Measurements from ENCODE around the gene MRGPRX3.

MRGPRX3 gene

DNA sequence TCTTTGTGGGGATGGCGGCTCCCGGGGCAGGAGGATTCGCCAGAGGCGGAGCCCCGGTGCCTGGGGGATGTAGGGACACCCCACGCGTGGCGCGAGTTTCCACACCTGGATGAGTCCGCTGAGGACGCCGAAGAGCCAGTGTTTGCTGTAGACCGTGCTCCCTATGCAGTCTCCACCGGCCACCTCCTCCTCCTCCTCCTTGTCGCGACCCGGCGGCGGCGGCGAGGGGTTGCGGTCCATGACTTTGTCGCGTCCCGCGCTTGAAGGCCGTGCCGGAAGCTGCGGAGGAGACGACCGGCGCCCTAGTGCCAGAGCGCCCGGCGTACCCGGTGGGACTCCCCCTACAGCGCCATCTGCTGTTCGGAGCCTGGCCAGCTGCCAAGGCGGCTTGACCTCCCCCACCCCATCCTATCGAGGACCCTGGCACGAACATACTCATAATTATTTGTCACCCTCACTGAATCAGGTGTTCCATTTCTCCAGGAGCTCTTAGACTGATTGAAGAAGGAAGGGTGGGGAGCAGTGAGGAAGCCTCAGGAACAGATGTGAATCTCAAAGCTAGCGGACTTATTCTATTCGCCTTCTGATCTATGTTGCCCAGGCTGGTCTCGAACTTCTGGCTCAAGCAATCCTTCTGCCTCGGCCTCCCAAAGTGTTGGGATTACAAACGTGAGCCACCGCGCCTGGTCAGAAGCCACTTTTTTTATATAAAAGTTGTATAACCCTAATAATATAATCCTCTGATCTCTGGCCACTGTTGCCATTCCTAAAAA, 26.4 kb upstream of the MRGPRX3 start, which contains the start of gene SAAL1:
SAAL1 (minus strand) TSS at position 281 of the 773 bp plus-strand sequence; CDS start at position 240, 41 bp downstream.
- ATAC-seq (ENCODE audit: insufficient read depth, low read depth) (peak; percentile 98), DNase-seq (peak; percentile 91)
- H4K20me1 ChIP-seq (ENCODE audit: insufficient read depth, low read length), result peaks cover 7% of the 10 kb centered on the region; the same call in 1 of the 2 replicates
- H3K4me3 ChIP-seq (ENCODE audit: low read depth in 1 of 2, low read length in 2 of 2), result peak within 1 kb of the TSS; percentile 68 to 78; a peak in 3 of 4 replicates
- H3K4me1 ChIP-seq (ENCODE audit: insufficient read depth, low read length), result peaks cover 35% of the 10 kb centered on the region
- H3K36me3 ChIP-seq (ENCODE audit: insufficient read depth, low read length), result peaks cover 32% of the 10 kb centered on the region
- H3K79me2 ChIP-seq (ENCODE audit: insufficient read depth, low read length), result peaks cover 49% of the 10 kb centered on the region
- H2AFZ ChIP-seq (ENCODE audit: low read depth, low read length), result peak within 1 kb of the TSS; percentile 92
- H3K9ac ChIP-seq (ENCODE audit: low read depth, low read length), result peak within 1 kb of the TSS; percentile 84
- H3K4me2 ChIP-seq (ENCODE audit: insufficient read depth, low read length), result peak within 1 kb of the TSS; percentile 92
- TF ChIP-seq CTCF (IDR thresholded peaks at IDR 0.05; ENCODE audit: borderline replicate concordance, extremely low read depth, low read length, poor library complexity, severe bottlenecking) (peak; percentile 100), EZH2 (IDR thresholded peaks at IDR 0.05; ENCODE audit: borderline replicate concordance, low read depth, low read length, severe bottlenecking) (no peak)
- H3K9me3 ChIP-seq (ENCODE audit: insufficient read depth, low read length, severe bottlenecking), result no peaks in the 10 kb centered on the region
- H3K27ac ChIP-seq (ENCODE audit: low read length), result peak within 1 kb of the TSS; percentile 83
- peaks cover 2% of the 10 kb centered on the region for H3K27me3 ChIP-seq (ENCODE audit: insufficient read depth, low read length, poor library complexity)

DNA sequence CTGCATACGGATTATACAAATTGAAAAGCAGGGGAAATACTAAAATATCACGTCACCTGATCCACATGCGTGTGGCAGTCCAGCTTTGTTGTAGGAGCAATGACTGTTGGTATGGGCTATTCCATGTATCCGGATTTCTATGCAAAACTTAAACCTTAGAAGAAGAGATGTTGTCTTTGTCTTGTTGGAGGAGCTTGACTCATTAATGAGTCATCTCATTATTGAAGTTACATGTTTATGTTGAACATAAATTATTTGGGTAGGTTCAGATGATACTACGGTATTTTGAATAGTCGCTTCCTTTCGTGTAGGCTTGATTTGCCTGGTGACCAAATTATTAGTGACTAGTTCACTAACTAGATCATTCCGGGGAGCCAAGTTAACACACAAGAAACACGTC, 25.7 kb upstream of the MRGPRX3 start:
- DNase-seq, result no peak
- Histone ChIP-seq H3K9me3 (ENCODE audit: insufficient read depth, low read length, severe bottlenecking) (no peaks in the 10 kb centered on the region), H3K9ac (ENCODE audit: low read depth, low read length) (no peak overlapping the region), H3K4me2 (ENCODE audit: insufficient read depth, low read length) (0 out of 2 replicates have a peak overlapping the region, but pooled peaks have one; percentile 63), H3K27ac (ENCODE audit: low read length) (no peak overlapping the region), H3K36me3 (ENCODE audit: insufficient read depth, low read length) (peaks cover 25% of the 10 kb centered on the region), H2AFZ (ENCODE audit: low read depth, low read length) (peak overlapping the region; percentile 83), H3K79me2 (ENCODE audit: insufficient read depth, low read length) (peaks cover 42% of the 10 kb centered on the region), H3K27me3 (ENCODE audit: insufficient read depth, low read length, poor library complexity) (peaks cover 2% of the 10 kb centered on the region), H4K20me1 (ENCODE audit: insufficient read depth, low read length) (peaks cover 3% of the 10 kb centered on the region; the same call in 1 of the 2 replicates), H3K4me1 (ENCODE audit: insufficient read depth, low read length) (peaks cover 35% of the 10 kb centered on the region), H3K4me3 (ENCODE audit: low read depth in 1 of 2, low read length in 2 of 2) (no peak overlapping the region)
- ATAC-seq (ENCODE audit: insufficient read depth, low read depth), result no peak
- TF ChIP-seq CTCF (IDR thresholded peaks at IDR 0.05; ENCODE audit: borderline replicate concordance, extremely low read depth, low read length, poor library complexity, severe bottlenecking) (no peak), EZH2 (IDR thresholded peaks at IDR 0.05; ENCODE audit: borderline replicate concordance, low read depth, low read length, severe bottlenecking) (no peak)

DNA sequence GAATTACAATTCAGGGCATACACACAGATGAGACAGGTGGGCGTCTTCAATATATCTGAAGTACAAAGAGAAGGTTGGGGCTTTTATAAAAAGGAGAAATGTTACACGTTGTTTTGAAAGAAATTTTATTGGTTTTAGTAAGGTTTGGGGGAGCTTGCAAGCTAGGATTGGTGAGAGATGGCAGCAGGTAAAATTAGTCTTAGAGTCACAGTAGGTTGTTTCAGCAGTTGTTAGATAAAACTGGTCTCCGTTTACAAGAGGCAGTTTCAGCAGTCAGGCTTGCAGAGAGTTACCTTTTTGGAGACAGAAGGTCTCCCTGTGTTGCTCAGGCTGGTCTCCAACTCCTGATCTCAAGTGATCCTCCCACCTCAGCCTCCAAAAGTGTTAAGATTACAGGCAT, 24.1 kb upstream of the MRGPRX3 start:
- H3K27ac ChIP-seq (ENCODE audit: low read length), result no peak overlapping the region
- no peak overlapping the region for H3K4me2 ChIP-seq (ENCODE audit: insufficient read depth, low read length)
- H2AFZ ChIP-seq (ENCODE audit: low read depth, low read length), result no peak overlapping the region
- TF ChIP-seq EZH2 (IDR thresholded peaks at IDR 0.05; ENCODE audit: borderline replicate concordance, low read depth, low read length, severe bottlenecking), result no peak
- TF ChIP-seq CTCF (IDR thresholded peaks at IDR 0.05; ENCODE audit: borderline replicate concordance, extremely low read depth, low read length, poor library complexity, severe bottlenecking), result no peak
- DNase-seq (no peak), ATAC-seq (ENCODE audit: insufficient read depth, low read depth) (no peak)
- no peak overlapping the region for H3K4me3 ChIP-seq (ENCODE audit: low read depth in 1 of 2, low read length in 2 of 2)
- H3K36me3 ChIP-seq (ENCODE audit: insufficient read depth, low read length), result peaks cover 10% of the 10 kb centered on the region
- peaks cover 11% of the 10 kb centered on the region for H3K27me3 ChIP-seq (ENCODE audit: insufficient read depth, low read length, poor library complexity)
- peaks cover 26% of the 10 kb centered on the region for H3K79me2 ChIP-seq (ENCODE audit: insufficient read depth, low read length)
- peaks cover 26% of the 10 kb centered on the region for H3K4me1 ChIP-seq (ENCODE audit: insufficient read depth, low read length)
- H3K9me3 ChIP-seq (ENCODE audit: insufficient read depth, low read length, severe bottlenecking), result no peaks in the 10 kb centered on the region
- peaks cover 3% of the 10 kb centered on the region; the same call in 1 of the 2 replicates for H4K20me1 ChIP-seq (ENCODE audit: insufficient read depth, low read length)
- H3K9ac ChIP-seq (ENCODE audit: low read depth, low read length), result no peak overlapping the region

Measured in DND-41 (cell line).